ENCODE data around the gene DNAH11. TPM values are rescaled to one million over a fixed set of nuclear protein-coding genes. Genes with fewer than 3 reads are reported as not detected.

Gene DNAH11
- total and polyA plus RNA-seq, 2 of the 13 experiments (the other 11 are each of a cell fraction or from before 2014, with no cell fraction given): not detected

- Histone ChIP-seq H3K4me2 (ENCODE audit: low read depth, low read length) (no peak overlapping the region), H3K27me3 (ENCODE audit: control insufficient read depth in 1 of 2, insufficient read depth in 2 of 2, low read length in 2 of 2) (no peaks in the 10 kb centered on the region), H3K9me3 (ENCODE audit: low read length) (peaks cover 18% of the 10 kb centered on the region), H3K4me3 (replicated peaks in 1 of 3; ENCODE audit: insufficient read depth in 1 of 3, low read depth in 2 of 3, low read length in 3 of 3) (no peak overlapping the region), H2AFZ (ENCODE audit: low read length) (no peak overlapping the region), H3K9ac (ENCODE audit: insufficient read depth, low read depth, low read length) (no peak overlapping the region), H3K4me1 (ENCODE audit: insufficient read depth, low read length) (no peaks in the 10 kb centered on the region), H3K36me3 (replicated peaks in 1 of 2; ENCODE audit: control insufficient read depth in 1 of 2, insufficient read depth in 2 of 2, low read length in 2 of 2) (0 out of 5 replicates have a peak, but pooled peaks cover 0 to 1% of the 10 kb centered on the region in 2 experiments), H3K79me2 (ENCODE audit: insufficient read depth, low read length) (no peaks in the 10 kb centered on the region), H4K20me1 (ENCODE audit: insufficient read depth, low read length) (no peaks in the 10 kb centered on the region), H3K27ac (ENCODE audit: extremely low read length, insufficient read depth, low read length) (no peak overlapping the region)
- no peak for FAIRE-seq
- TF ChIP-seq ZNF570 (CRISPR knock-in tag; IDR thresholded peaks at IDR 0.05; ENCODE audit: borderline replicate concordance) (no peak), ZBTB1 (CRISPR knock-in tag; IDR thresholded peaks at IDR 0.05; ENCODE audit: borderline replicate concordance) (no peak), PHF5A (CRISPR knock-in tag; IDR thresholded peaks at IDR 0.05; ENCODE audit: low read depth, unreplicated experiment) (no peak), MEIS1 (CRISPR knock-in tag; IDR thresholded peaks at IDR 0.05; ENCODE audit: borderline replicate concordance) (no peak)
- no peak for ATAC-seq
- in situ Hi-C loops (cut with HindIII; ENCODE audit: extremely low pct_ligation_motif_present, low pct_unique_long_range_greater_than_20kb): no loop called here
- no TSS peak for BruUV-seq (replicated peaks)
- POLR2A ChIA-PET: no interaction called here
- CTCF ChIA-PET (ENCODE audit: low intra/inter-chr PET ratio, low total read pairs): no interaction called here
- intact Hi-C loops (cut with micrococcal nuclease; ENCODE audit: unreplicated experiment): no loop called here
- no peak for DNase-seq (ENCODE audit: low spot score)
Measured at GRCh38 chr7:21495731-21496130, 47.1 kb upstream of the DNAH11 start.

- no peaks in the 10 kb centered on the region for H3K4me1 ChIP-seq (ENCODE audit: insufficient read depth, low read length)
- in situ Hi-C loops (cut with HindIII; ENCODE audit: extremely low pct_ligation_motif_present, low pct_unique_long_range_greater_than_20kb) (no loop called here), intact Hi-C loops (cut with micrococcal nuclease; ENCODE audit: unreplicated experiment) (no loop called here)
- H3K27ac ChIP-seq (ENCODE audit: extremely low read length, insufficient read depth, low read length): no peak overlapping the region
- no peak overlapping the region for H2AFZ ChIP-seq (ENCODE audit: low read length)
- no peak overlapping the region for H3K4me3 ChIP-seq (replicated peaks in 1 of 3; ENCODE audit: insufficient read depth in 1 of 3, low read depth in 2 of 3, low read length in 3 of 3)
- peak; percentile 23; the same call in 1 of the 2 replicates for TF ChIP-seq CTCF (CRISPR knock-in tag; IDR thresholded peaks at IDR 0.05)
- TF ChIP-seq IRF9 (CRISPR knock-in tag; IDR thresholded peaks at IDR 0.05; ENCODE audit: borderline replicate concordance): no peak
- TF ChIP-seq STAG1 (CRISPR knock-in tag; IDR thresholded peaks at IDR 0.05): peak; percentile 31
- no peak for TF ChIP-seq HNRNPUL1 (IDR thresholded peaks at IDR 0.05; ENCODE audit: low read depth, low read length)
- no peak for TF ChIP-seq ZNF496 (CRISPR knock-in tag; IDR thresholded peaks at IDR 0.05; ENCODE audit: insufficient replicate concordance)
- TF ChIP-seq GATAD2A (CRISPR knock-in tag; IDR thresholded peaks at IDR 0.05): no peak
- no peak for TF ChIP-seq FOXK1 (CRISPR knock-in tag; IDR thresholded peaks at IDR 0.05; ENCODE audit: borderline replicate concordance, low read depth)
- no peak for TF ChIP-seq ZFP62 (CRISPR knock-in tag; IDR thresholded peaks at IDR 0.05)
- peak; percentile 30; the same call in 1 of the 2 replicates for TF ChIP-seq SMC3 (IDR thresholded peaks at IDR 0.05; ENCODE audit: low read length)
- no peak overlapping the region for H3K9ac ChIP-seq (ENCODE audit: insufficient read depth, low read depth, low read length)
- H3K4me2 ChIP-seq (ENCODE audit: low read depth, low read length): no peak overlapping the region
- FAIRE-seq: no peak
- H3K27me3 ChIP-seq (ENCODE audit: control insufficient read depth in 1 of 2, insufficient read depth in 2 of 2, low read length in 2 of 2): no peaks in the 10 kb centered on the region
- ATAC-seq: peak; percentile 60
- H4K20me1 ChIP-seq (ENCODE audit: insufficient read depth, low read length): no peaks in the 10 kb centered on the region
- CTCF ChIA-PET (ENCODE audit: low intra/inter-chr PET ratio, low total read pairs): interaction anchor here (1.0 kb wide), 1 partner anchor 235 kb away, joined by 3 read pairs; no protein-coding TSS in a partner anchor
- POLR2A ChIA-PET: no interaction called here
- no peaks in the 10 kb centered on the region for H3K36me3 ChIP-seq (replicated peaks in 1 of 2; ENCODE audit: control insufficient read depth in 1 of 2, insufficient read depth in 2 of 2, low read length in 2 of 2)
- no peak for DNase-seq (ENCODE audit: low spot score)
- H3K79me2 ChIP-seq (ENCODE audit: insufficient read depth, low read length): no peaks in the 10 kb centered on the region
- BruUV-seq (replicated peaks): no TSS peak
- peaks cover 18% of the 10 kb centered on the region for H3K9me3 ChIP-seq (ENCODE audit: low read length)
Measured at GRCh38 chr7:21497072-21497471, 45.8 kb upstream of the DNAH11 start.

Measured in HepG2 (cell line).